Testis (tissue), 2 donors: ENCODE measurements around the gene TNS1.

ENCODE experiments used
- CTCF ChIP-seq, 3 experiments: fragments of 450-650 bp in 2 of 3; fragments of 200-600 bp in 1 of 3; sonication (generic) in 1 of 3; IDR thresholded peaks; one replicate each; pipeline ENCODE4 v1.5.1; 2016 to 2019; ENCODE audit warnings: antibody characterized with exemption in 3 of 3, mild to moderate bottlenecking in 2 of 3, moderate library complexity in 1 of 3
- POLR2A ChIP-seq: fragments of 450-650 bp; IDR thresholded peaks from one replicate; pipeline ENCODE4 v1.6.1; 2017; ENCODE audit warnings: antibody characterized with exemption, mild to moderate bottlenecking, moderate library complexity

- no peak for TF ChIP-seq CTCF (IDR thresholded peaks at IDR 0.05)
- no peak for TF ChIP-seq POLR2A
These were observed 23.5 kb downstream of the TNS1 start for GRCh38 chr2:217979151-217979811.
